IMR-90 (cell line): Measurements from ENCODE around the gene VPS37C.

Source experiments
- CTCF ChIP-seq: conservative IDR thresholded peaks from 2 replicates; pipeline ENCODE4 v1.5.1; 2012; ENCODE audit warnings: mild to moderate bottlenecking, low read depth, low read length, improper control_type of control experiment
- POLR2A ChIP-seq: IDR thresholded peaks from 2 replicates; pipeline ENCODE4 v1.6.1; 2012; ENCODE audit warnings: mild to moderate bottlenecking, low read depth, low read length
- RAD21 ChIP-seq: IDR thresholded peaks from 2 replicates; pipeline ENCODE4 v1.6.1; 2012; ENCODE audit warnings: low read length, improper control_type of control experiment
- RFX5 ChIP-seq: IDR thresholded peaks from 2 replicates; pipeline ENCODE4 v1.8.0; 2012; ENCODE audit warnings: low read depth, mild to moderate bottlenecking, low read length, moderate library complexity
- SMC3 ChIP-seq: fragments of 150-350 bp; IDR thresholded peaks from 2 replicates; pipeline ENCODE4 v1.6.1; 2016; ENCODE audit warnings: low read depth, mild to moderate bottlenecking, antibody characterized with exemption, low read length, moderate library complexity

- no peak for TF ChIP-seq CTCF
- no peak for TF ChIP-seq RFX5
- no peak for TF ChIP-seq RAD21
- no peak for TF ChIP-seq POLR2A
- no peak for TF ChIP-seq SMC3
These were observed 32.4 kb upstream of the VPS37C start for GRCh38 chr11:61193596-61193995.
